Muscle of leg (tissue), 11 donors: ENCODE measurements around the gene RCN1. TPM values are rescaled to one million over a fixed set of nuclear protein-coding genes. Genes with fewer than 3 reads are reported as not detected.
A peak's percentile ranks its signal among the peaks of the same experiment; 100 is the strongest.
"Not testable (repeated sequence)": the region's sequence is repeated elsewhere in the genome, so short reads cannot be mapped to it uniquely, and the experiment has no call there.

Experiments used
- DNase-seq: peaks from one replicate; pipeline ENCODE4 v3.0.0; 2013
- H3K27ac ChIP-seq: one replicate; pipeline ENCODE4 v1.5.1; 2013; ENCODE audit warnings: mild to moderate bottlenecking, low read length, control low read depth
- H3K27me3 ChIP-seq: one replicate; pipeline ENCODE4 v1.6.1; 2013; ENCODE audit warnings: low read length; ENCODE audit not compliant: control insufficient read depth, insufficient read depth
- H3K36me3 ChIP-seq: one replicate; pipeline ENCODE4 v1.6.1; 2013; ENCODE audit warnings: low read length; ENCODE audit not compliant: control insufficient read depth, insufficient read depth
- H3K4me1 ChIP-seq: one replicate; pipeline ENCODE4 v1.6.1; 2013; ENCODE audit warnings: low read length; ENCODE audit not compliant: control insufficient read depth, insufficient read depth
- H3K4me3 ChIP-seq: one replicate; pipeline ENCODE4 v1.5.1; 2013; ENCODE audit warnings: low read length, control low read depth
- H3K9me3 ChIP-seq: replicated peaks from 2 replicates; pipeline ENCODE4 v1.6.1; 2013; ENCODE audit warnings: low read depth, low read length; ENCODE audit not compliant: control insufficient read depth
- WGBS: methylation state at CpG from one replicate; pipeline ENCODE4 v1.1.5; 2013; ENCODE audit warnings: missing lambda C conversion rate; ENCODE audit not compliant: insufficient coverage; 5-methylcytosine and 5-hydroxymethylcytosine counted together
- polyA plus RNA-seq, 8 donors: library from polyadenylated mRNA; unstranded; fragments of 120-200 nt; gene quantifications; one replicate each; pipeline versions ENCODE4 v1.2.1 to v1.2.3, GENCODE V29; 2013; ENCODE audit warnings: inconsistent platforms in 1 of 8, low replicate concordance in 1 of 8; ENCODE audit not compliant: insufficient read length in 8 of 8, insufficient read depth in 1 of 8
- total RNA-seq: library from RNA; stranded (reverse); fragments of 120-200 nt; gene quantifications from one replicate; pipeline ENCODE4 v1.2.4, GENCODE V29; 2013

The RCN1 gene
- total and polyA plus RNA-seq, 9 donors, result 104 to 202 (median 145) TPM

DNA sequence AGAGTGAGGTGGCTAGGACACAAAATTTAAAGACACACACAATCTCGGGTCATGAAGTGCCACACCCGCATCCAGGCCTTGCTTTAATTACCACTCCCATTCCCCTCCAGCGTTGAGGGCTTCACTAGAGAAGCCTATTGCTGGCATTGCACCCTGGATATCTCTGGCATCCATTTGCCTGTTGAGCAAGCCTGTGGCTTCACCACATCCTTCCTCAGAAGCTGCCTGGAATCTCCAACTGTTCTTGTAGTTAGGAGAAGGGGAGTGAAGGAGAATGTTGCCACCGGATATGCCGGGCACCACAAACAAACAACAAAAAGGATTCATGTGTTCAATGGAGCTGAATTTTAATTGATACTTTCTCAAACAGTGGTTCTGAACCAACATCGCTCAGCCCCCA, 34.4 kb upstream of the RCN1 start:
- Histone ChIP-seq H3K27ac (no peak overlapping the region), H3K27me3 (no peaks in the 10 kb centered on the region), H3K4me1 (peaks cover 10% of the 10 kb centered on the region), H3K9me3 (no peaks in the 10 kb centered on the region), H3K36me3 (no peaks in the 10 kb centered on the region), H3K4me3 (no peak overlapping the region)
- DNase-seq, result no peak
- WGBS, result no CpG with 5 or more reads among the region's 6 CpGs

DNA sequence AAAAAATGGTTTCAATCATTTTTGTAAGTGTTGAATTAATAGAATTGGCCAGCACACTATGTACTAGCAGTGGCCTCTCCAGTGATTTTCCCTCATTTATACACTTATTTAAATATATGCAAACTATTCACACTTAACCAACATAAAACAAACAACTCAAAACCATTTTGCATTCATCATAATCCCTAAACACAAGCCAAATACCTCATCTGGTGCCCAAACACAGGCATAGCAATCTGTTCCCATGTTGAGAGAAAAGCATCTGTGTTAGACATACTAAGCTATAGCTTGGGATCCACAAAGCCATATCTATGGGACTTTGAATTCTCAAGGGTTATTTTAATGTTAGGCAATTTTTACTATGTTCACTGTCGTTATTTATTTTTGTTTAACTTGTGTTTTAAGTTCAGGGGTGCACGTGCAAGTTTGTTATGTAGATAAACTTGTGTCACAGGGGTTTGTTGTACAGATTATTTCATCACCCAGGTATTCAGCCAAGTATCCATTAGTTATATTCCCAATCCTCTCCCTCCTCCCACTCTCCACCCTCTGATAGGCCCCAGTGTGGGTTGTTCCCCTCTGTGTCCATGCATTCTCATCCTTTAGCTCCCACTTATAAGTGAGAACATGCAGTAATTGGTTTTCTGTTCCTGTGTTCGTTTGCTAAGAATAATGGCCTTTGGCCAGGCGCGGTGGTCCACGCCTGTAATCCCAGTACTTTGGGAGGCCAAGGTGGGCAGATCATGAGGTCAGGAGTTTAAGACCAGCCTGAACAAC, 31.0 kb upstream of the RCN1 start:
- no peak for DNase-seq
- Histone ChIP-seq H3K9me3 (no peaks in the 10 kb centered on the region), H3K4me3 (no peak overlapping the region), H3K27me3 (no peaks in the 10 kb centered on the region), H3K27ac (no peak overlapping the region), H3K36me3 (no peaks in the 10 kb centered on the region), H3K4me1 (no peaks in the 10 kb centered on the region)
- 80% methylated on average over 3 of the region's 6 CpGs for WGBS

DNA sequence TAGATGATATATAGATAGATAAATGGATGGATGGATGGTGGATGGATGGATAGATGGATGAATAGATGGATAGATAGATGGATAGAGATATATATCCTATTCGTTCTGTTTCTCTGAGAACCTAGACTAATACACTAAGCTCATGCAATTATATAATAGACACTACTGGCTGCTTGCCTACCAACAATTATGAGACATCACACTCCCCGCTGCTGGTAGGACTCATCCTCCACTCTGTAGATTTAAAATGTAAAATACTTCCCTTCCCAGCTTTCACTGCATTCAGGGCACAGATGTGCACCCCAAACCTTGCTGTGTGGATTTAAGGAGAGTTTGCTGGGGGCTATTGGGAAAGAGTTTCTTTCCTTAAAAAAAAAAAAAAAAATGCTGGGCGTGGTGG, 28.3 kb upstream of the RCN1 start:
- WGBS, result no CpG with 5 or more reads among the region's 3 CpGs
- peaks cover 3% of the 10 kb centered on the region for H3K27me3 ChIP-seq

DNA sequence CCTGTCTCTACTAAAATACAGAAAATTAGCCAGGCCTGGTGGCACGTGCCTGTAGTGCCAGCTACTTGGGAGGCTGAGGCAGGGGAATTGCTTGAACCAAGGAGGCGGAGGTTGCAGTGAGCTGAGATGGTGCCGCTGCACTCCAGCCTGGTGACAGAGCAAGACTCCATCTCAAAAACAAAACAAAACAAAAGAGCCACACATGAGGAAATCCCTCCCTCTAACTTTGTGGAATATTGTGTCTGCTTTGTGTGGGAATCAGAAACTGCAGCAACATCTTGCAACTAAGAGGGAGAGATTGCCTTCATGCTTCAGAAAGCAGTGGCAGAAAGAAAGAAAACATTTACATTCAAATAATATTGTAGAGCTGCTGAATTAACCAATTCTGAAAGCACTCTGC, 27.8 kb upstream of the RCN1 start:
- not testable (repeated sequence) for H3K27me3 ChIP-seq, H3K36me3 ChIP-seq, H3K4me1 ChIP-seq, H3K27ac ChIP-seq, H3K4me3 ChIP-seq, DNase-seq, H3K9me3 ChIP-seq
- no CpG with 5 or more reads among the region's 3 CpGs for WGBS

More for the DNA sequence above, 28.3 kb upstream of the RCN1 start:
- Histone ChIP-seq H3K36me3 (no peaks in the 10 kb centered on the region), H3K9me3 (no peaks in the 10 kb centered on the region), H3K4me3 (no peak overlapping the region), H3K27ac (no peak overlapping the region), H3K4me1 (no peaks in the 10 kb centered on the region)
- DNase-seq, result no peak

DNA sequence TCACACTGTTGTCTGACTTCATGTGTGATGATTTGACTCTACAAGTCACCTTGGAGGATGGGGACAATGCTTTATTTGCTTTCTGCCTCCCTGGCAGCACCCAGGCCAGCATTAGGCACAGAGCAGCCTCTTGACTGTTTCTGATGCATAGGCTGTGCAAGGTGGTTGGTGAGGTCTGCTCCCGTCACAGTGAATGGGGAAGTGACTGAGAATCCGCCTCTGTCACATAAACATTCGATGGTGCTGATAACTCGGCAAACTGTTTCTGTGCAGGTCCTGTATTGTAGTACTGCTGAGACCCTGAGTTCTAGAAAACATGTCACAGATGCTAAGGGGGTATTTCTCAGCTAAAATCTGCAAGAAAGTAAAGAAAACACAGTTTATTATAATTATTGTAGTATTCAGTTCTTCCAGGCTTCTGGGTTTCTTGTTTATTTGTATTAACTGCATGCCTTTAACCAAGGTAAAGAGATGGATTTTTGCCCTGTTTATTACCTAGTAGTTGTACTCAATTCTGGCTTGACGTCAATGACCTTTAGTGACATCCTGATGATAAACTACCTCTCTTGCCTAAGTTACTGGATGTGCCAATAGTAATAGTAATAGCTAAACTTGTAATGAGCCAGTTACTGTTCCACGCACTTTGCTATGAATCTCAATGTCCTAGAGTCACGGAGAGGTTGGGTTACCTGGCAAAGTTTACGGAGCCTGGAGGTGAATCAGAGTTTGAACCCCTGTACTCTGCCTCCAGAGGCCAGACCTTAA, 24.8 kb upstream of the RCN1 start:
- H3K9me3 ChIP-seq, result no peaks in the 10 kb centered on the region
- no peaks in the 10 kb centered on the region for H3K4me1 ChIP-seq
- DNase-seq, result no peak
- peaks cover 11% of the 10 kb centered on the region for H3K27me3 ChIP-seq
- no peak overlapping the region for H3K27ac ChIP-seq
- no peaks in the 10 kb centered on the region for H3K36me3 ChIP-seq
- 81% methylated on average over 4 of the region's 8 CpGs for WGBS
- no peak overlapping the region for H3K4me3 ChIP-seq

DNA sequence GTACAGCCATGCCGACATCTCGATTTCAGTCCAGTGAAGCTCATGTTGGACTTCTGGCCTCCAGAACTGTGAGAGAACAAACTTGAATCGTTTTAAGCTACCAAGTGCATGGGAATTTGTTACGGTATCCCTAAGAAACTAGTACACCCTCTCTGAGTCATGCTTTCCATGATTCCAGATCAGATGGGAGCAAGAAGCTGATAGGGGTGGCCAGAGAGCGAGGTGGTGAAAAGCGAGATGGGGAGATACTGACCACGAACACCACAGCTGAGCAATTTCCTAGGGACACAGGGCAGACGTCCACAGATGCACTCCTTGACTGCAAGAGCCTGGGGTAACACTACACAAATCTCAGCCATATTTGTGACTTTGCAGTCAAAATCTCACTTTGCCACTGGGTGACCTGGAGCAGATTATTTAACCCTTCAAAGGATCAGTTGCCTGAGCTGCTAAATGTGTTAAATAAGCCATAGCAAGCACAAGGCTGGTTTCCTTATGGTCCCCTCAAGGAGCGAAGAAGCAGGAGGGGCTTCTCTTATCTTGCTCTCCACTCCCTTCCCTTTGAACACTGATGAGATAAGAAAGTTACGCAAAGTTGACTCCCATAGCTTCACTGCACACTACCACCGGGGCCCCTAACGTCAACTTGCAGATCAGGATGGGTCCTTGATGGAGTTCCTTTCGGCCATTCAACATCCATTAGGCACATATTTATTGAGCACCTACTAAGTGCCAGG, 22.6 kb upstream of the RCN1 start:
- H3K27ac ChIP-seq, result no peak overlapping the region
- no peaks in the 10 kb centered on the region for H3K9me3 ChIP-seq
- peaks cover 15% of the 10 kb centered on the region for H3K27me3 ChIP-seq
- no peak overlapping the region for H3K4me3 ChIP-seq
- 63% methylated on average over 13 of the region's 13 CpGs for WGBS
- no peak for DNase-seq
- H3K4me1 ChIP-seq, result no peaks in the 10 kb centered on the region
- H3K36me3 ChIP-seq, result no peaks in the 10 kb centered on the region

DNA sequence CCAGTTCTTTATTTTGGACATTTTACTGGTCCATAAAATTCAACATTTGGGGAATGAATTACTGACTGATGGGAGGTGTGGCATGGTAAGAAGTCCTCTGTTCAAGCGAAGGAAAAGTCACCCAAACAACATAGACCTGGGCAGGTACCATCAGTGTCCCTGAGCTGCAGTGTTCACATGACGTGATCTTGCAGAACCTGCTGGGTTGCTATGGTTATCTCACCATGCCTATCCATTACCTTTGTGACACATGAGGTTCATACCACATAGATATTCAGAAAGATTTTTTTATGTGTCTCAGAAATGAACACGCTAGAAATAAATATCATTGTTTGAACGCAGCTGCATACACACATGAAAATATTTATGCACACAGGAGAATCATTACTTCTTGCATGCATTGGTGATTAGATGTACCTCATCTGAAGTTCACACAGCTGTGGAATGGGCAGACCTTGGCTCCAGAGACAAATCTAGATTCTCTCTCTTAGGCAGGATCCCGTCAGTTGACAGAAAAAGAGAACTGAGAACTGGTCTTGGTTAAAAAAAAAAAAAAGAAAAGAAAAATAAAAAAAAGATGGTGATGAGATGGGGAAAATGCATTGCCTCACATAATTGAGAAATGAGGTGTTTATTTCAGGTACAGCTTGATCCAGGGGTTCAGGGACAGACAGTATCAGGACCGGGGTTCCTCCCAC, 21.4 kb upstream of the RCN1 start:
- no peaks in the 10 kb centered on the region for H3K36me3 ChIP-seq
- no peak overlapping the region for H3K27ac ChIP-seq
- peaks cover 17% of the 10 kb centered on the region for H3K27me3 ChIP-seq
- no peak overlapping the region for H3K4me3 ChIP-seq
- H3K9me3 ChIP-seq, result no peaks in the 10 kb centered on the region
- no peaks in the 10 kb centered on the region for H3K4me1 ChIP-seq
- 71% methylated on average over 1 of the region's 6 CpGs for WGBS
- DNase-seq, result no peak

DNA sequence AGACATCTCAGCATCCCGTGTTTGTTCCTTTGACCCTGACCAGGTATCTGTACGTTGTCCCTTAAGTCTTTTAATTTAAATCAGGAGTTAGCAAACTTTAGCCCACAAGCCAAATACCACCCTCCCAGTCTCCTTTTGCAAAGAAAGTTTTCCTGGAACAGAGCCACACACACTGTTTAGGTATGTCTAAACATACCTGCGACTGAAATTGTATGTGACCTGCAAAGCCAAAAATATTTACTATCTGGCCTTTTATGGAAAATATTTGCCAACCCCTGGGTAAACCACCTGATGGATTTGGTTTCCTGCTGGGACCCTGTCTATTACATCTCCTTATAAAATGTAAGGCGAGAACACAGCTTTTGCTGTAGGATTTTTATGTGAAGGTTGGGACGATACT, 20.2 kb upstream of the RCN1 start:
- WGBS, result 62% methylated on average over 2 of the region's 5 CpGs
- H3K4me1 ChIP-seq, result no peaks in the 10 kb centered on the region
- no peak overlapping the region for H3K27ac ChIP-seq
- no peaks in the 10 kb centered on the region for H3K9me3 ChIP-seq
- no peak for DNase-seq
- peaks cover 14% of the 10 kb centered on the region for H3K27me3 ChIP-seq
- H3K4me3 ChIP-seq, result no peak overlapping the region
- H3K36me3 ChIP-seq, result no peaks in the 10 kb centered on the region

DNA sequence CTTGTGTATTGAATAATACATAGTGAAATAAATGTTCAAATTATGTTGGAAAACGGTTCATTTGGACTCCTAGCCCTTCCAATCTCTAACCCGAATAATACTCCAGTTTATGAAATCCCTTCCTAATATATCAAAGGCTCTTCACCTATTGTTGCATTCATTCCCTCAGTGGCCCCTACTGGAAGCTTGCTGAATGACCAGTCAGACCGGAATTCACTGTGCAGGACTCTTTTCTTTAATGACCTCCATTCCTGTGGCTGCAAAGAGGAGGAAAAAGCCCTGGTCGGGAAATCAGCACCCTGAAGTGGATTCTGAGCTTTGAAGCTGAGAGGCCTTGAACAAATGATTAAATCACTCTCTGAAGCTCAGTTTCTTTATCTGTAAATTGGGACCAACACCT, 19.1 kb upstream of the RCN1 start:
- Histone ChIP-seq H3K36me3 (no peaks in the 10 kb centered on the region), H3K9me3 (no peaks in the 10 kb centered on the region), H3K4me1 (no peaks in the 10 kb centered on the region), H3K27me3 (peaks cover 14% of the 10 kb centered on the region), H3K4me3 (no peak overlapping the region), H3K27ac (no peak overlapping the region)
- DNase-seq, result peak; percentile 24
- no CpG with 5 or more reads among the region's 4 CpGs for WGBS
